ENCODE results near the gene PGS1. TPM values are rescaled to one million over a fixed set of nuclear protein-coding genes. Genes with fewer than 3 reads are reported as not detected.

The PGS1 gene
- total RNA-seq, 1 experiment from 2014 or later: 47.3 TPM

DNA sequence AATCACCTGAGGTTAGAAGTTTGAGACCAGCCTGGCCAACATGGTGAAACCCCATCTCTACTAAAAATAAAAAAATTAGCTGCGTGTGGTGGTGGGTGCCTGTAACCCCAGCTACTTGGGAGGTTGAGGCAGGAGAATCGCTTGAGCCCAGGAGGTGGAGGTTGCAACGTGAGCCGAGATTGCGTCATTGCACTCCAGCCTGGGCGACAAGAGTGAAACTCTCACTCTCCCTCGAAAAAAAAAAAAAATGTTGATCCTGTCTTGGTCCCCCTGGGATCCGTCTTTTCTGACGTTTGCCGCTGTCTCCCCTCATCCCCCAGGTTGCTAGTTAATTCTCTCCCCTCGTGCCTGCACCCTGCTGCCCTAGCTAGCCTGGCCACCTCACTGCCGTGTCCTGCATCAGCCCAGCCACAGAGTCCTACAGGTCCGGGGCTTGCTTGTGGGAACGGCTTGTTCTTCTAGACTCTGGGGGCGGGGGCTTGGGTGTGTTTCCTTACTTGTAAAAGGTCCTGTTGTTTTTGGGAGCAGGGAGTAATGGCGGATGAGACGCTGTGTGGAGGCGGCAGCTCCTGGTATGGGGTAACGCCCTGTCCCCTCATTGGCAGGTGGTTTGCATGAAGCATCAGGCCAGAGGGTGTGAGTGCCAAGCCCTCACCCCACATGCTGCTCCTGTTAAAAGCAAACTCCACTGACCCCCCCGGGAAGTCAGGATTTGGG is 44.6 kb downstream of the PGS1 start:
- Histone ChIP-seq H3K36me3 (peaks cover 75% of the 10 kb centered on the region), H3K27me3 (no peaks in the 10 kb centered on the region), H3K4me3 (no peak overlapping the region), H3K9me3 (no peaks in the 10 kb centered on the region)
- DNase-seq: no peak

DNA sequence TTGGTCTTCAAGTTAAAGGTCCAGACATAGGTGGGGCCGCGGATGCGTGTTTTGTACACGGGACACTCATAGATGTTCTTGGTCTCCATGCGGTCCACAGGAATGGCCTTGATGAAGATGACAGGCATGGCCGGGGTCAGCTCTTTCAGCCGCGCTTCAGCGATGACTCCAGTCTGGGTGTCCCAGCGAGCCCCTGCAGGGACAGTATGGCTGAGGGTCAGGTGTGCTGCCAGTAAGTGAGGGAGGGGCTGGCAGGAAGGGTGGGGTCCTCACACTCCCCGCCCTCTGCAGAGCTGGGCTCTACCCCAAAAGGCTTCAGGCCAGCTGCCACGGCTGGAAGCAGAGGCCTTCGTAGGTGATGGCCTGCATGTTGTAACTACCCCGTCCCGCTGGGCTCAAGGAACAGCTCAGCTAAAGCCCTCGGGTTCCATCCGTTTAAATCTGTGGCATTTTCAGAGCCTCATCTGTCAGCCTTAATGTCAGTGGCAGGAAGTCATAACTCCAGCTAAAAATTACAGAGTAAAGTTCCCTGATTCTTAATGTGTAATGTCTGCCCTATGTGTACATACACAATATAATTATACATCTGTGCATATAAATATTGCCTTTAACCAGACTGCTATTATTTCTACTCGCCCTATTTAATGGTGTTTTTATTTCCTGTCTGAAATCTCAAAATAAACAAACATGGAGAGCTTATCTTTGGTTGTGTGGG is 45.7 kb downstream of the PGS1 start:
- Histone ChIP-seq H3K4me3 (no peak overlapping the region), H3K36me3 (peaks cover 75% of the 10 kb centered on the region), H3K27me3 (no peaks in the 10 kb centered on the region), H3K9me3 (no peaks in the 10 kb centered on the region)
- DNase-seq: no peak

- Histone ChIP-seq H3K9me3 (no peaks in the 10 kb centered on the region), H3K4me3 (no peak overlapping the region), H3K27me3 (no peaks in the 10 kb centered on the region), H3K36me3 (peaks cover 66% of the 10 kb centered on the region)
- DNase-seq: no peak
Observed at GRCh38 chr17:78425429-78425828, 47.0 kb downstream of the PGS1 start.

DNA sequence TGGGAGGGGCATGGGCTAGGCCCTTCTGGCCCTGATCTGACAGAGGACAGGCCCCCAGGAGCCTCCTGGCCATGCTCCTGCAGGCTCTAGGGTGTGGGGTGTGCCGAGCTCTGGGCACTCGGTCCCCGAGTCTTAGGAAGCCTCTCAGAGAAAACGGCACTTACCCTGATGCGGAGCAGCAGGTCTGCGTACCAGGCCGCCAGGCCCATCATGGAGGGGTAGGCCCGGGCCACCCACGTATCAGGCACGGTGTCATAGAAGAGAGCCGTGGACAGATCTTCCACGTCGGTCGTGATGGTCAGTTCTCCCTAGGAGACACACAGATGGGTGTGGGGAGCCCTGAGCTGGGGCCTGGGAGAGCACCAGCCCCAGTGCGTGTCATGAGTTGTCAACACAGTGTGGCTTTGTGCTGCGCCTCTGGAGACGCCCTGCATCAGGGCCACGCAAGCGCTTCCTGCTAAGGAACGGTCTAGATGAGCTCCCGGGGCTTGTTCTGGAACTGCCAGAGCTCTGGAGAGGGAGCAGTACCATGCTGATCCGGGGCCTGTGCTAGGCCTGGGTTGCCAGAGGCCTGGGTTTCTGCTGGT is 47.9 kb downstream of the PGS1 start:
- Histone ChIP-seq H3K9me3 (no peaks in the 10 kb centered on the region), H3K4me3 (no peak overlapping the region), H3K36me3 (peaks cover 61% of the 10 kb centered on the region), H3K27me3 (no peaks in the 10 kb centered on the region)
- DNase-seq: no peak

DNA sequence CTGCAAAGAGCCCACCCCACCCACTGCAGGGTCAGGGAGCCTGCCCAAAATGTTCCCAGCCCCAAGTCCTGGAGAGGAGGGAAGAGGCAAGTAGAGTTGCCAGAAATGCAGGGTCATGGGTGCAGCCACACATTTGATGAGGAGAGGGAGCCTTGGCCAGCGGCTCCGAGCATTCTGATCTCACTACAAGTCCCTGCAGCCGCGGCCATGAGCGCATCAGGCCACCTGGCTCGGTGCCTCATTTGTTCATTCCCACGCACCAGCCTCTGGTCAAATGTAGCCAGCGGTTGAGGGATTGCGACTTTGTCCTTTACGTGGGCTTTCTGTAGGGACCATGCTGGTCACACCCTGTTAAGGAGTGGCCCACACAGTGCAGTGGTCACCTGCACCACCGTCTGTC is 48.7 kb downstream of the PGS1 start:
- no peak for DNase-seq
- H3K36me3 ChIP-seq: peaks cover 57% of the 10 kb centered on the region
- H3K4me3 ChIP-seq: no peak overlapping the region
- no peaks in the 10 kb centered on the region for H3K27me3 ChIP-seq
- H3K9me3 ChIP-seq: no peaks in the 10 kb centered on the region

GRCh38 chr17:78428025-78428575 is 49.7 kb downstream of the PGS1 start:
- peaks cover 50% of the 10 kb centered on the region for H3K36me3 ChIP-seq
- no peak for DNase-seq
- no peak overlapping the region for H3K4me3 ChIP-seq
- no peaks in the 10 kb centered on the region for H3K9me3 ChIP-seq
- H3K27me3 ChIP-seq: no peaks in the 10 kb centered on the region

- H3K9me3 ChIP-seq: no peaks in the 10 kb centered on the region
- H3K4me3 ChIP-seq: no peak overlapping the region
- DNase-seq: no peak
- peaks cover 40% of the 10 kb centered on the region for H3K36me3 ChIP-seq
- H3K27me3 ChIP-seq: no peaks in the 10 kb centered on the region
Observed at GRCh38 chr17:78428836-78429617, 50.6 kb downstream of the PGS1 start.

- Histone ChIP-seq H3K36me3 (peaks cover 34% of the 10 kb centered on the region), H3K9me3 (no peaks in the 10 kb centered on the region), H3K4me3 (no peak overlapping the region), H3K27me3 (no peaks in the 10 kb centered on the region)
- no peak for DNase-seq
Observed at GRCh38 chr17:78429618-78429995, 51.2 kb downstream of the PGS1 start.

DNA sequence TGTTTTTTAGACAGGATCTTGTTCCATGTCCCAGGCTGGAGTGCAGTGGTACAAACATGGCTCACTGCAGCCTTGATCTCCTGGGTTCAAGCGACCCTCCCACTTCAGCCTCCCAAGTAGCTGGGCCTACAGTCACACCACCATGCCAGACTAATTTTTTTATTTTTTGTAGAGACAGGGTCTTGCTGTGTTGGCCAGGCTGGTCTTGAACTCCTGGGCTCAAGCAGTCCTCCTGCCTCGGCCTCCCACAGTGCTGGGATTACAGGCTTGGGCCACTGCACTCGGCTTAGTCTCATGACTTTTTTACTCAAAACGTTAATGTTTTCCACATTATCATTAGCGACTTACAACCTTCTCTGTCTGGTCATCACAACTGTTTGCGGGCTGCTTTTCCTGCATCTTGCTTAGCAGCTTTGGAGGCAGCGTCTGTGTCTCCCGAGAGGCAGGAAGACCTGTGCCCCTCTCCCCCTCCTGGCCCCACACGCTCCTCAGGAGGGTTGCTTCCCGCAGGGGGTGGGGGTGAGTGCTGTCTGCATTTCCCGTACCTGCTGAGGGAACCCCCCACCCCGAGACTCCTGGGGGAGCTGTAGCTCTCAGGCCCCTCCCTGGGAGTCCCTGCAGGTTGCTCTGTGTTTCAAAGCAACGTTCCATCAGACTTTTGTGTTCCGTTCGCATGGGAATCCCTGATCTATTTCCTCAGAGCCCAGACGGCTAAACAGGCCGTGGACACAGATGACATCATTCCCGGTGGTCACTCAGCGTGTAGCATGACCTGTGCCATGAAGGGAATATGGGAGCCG is 52.6 kb downstream of the PGS1 start:
- Histone ChIP-seq H3K4me3 (no peak overlapping the region), H3K9me3 (no peaks in the 10 kb centered on the region), H3K36me3 (peaks cover 22% of the 10 kb centered on the region), H3K27me3 (no peaks in the 10 kb centered on the region)
- no peak for DNase-seq

- peaks cover 18% of the 10 kb centered on the region for H3K36me3 ChIP-seq
- no peaks in the 10 kb centered on the region for H3K9me3 ChIP-seq
- H3K4me3 ChIP-seq: no peak overlapping the region
- no peak for DNase-seq
- no peaks in the 10 kb centered on the region for H3K27me3 ChIP-seq
Observed at GRCh38 chr17:78431692-78431958, 53.2 kb downstream of the PGS1 start.

GRCh38 chr17:78432226-78433012 is 54.0 kb downstream of the PGS1 start:
- DNase-seq: no peak

GRCh38 chr17:78433013-78433727 is 54.7 kb downstream of the PGS1 start:
- Histone ChIP-seq H3K4me3 (no peak overlapping the region), H3K27me3 (no peaks in the 10 kb centered on the region), H3K36me3 (peaks cover 8% of the 10 kb centered on the region), H3K9me3 (no peaks in the 10 kb centered on the region)
- DNase-seq: no peak

More at GRCh38 chr17:78432226-78433012, 54.0 kb downstream of the PGS1 start:
- no peak overlapping the region for H3K4me3 ChIP-seq
- no peaks in the 10 kb centered on the region for H3K27me3 ChIP-seq
- H3K36me3 ChIP-seq: peaks cover 11% of the 10 kb centered on the region
- H3K9me3 ChIP-seq: no peaks in the 10 kb centered on the region

DNA sequence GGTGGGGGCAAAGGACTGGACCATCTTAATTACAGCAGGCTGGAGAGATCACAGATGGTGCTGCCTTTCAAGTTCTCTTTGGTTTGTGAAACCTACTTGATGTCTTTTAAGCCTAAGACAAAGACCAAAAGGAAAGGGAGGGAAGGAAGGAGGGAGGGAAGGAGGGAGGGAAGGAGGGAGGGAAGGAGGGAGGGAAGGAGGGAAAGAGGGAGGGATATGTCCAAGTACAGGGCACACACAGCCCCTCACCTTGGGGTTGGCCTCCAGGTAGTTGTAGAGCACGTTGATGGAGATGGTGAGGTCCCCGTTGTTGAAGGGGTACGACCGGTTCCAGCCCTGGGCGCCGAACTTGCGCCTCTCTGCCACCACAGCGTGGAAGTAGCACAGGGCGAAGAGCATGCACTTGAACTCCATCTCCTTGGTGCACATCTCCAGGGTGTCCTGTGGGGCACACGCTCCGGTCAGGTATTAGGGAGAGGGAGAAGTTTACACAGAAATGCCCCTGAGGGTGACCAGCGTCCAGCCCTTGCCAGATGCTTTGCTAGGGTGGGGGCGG is 55.4 kb downstream of the PGS1 start:
- Histone ChIP-seq H3K36me3 (peaks cover 6% of the 10 kb centered on the region), H3K9me3 (no peaks in the 10 kb centered on the region), H3K4me3 (no peak overlapping the region), H3K27me3 (no peaks in the 10 kb centered on the region)
- no peak for DNase-seq

- no peak overlapping the region for H3K4me3 ChIP-seq
- no peaks in the 10 kb centered on the region for H3K27me3 ChIP-seq
- H3K9me3 ChIP-seq: no peaks in the 10 kb centered on the region
- no peak for DNase-seq
- no peaks in the 10 kb centered on the region; the same call in 1 of the 2 replicates for H3K36me3 ChIP-seq
Observed at GRCh38 chr17:78434455-78435329, 56.2 kb downstream of the PGS1 start.
